Posterior vena cava (tissue), 2 donors: ENCODE results near the gene PLD1. TPM values are rescaled to one million over a fixed set of nuclear protein-coding genes. Genes with fewer than 3 reads are reported as not detected.
"Not testable (repeated sequence)": the region's sequence is repeated elsewhere in the genome, so short reads cannot be mapped to it uniquely, and the experiment has no call there.

Experiments
- DNase-seq: peaks from one replicate; pipeline ENCODE4 v3.0.0-alpha.2; 2020; ENCODE audit warnings: low spot score
- intact Hi-C, 2 donors: fragments of 100-400 bp; cut with DNase I; formaldehyde crosslinking; loops; one replicate each; pipeline versions ENCODE4 v1.14.1 to v1.14.2; 2022 to 2023
- total RNA-seq, 2 donors: library from RNA; stranded (reverse); fragmentation: NEBNext Ultra II Directional; extraction: Animal tissue kit (Norgen Biotek cat#: 25700); gene quantifications; one replicate each; pipeline ENCODE4 v1.2.1, GENCODE V29; 2021
- donor health status: DM: yes; HTN: yes; CAD: no.
- donor health status: DM: yes; HTN: yes; CAD: no.

The PLD1 gene
- total RNA-seq, 2 donors from 2014 or later: 18.5 to 30.9 TPM

- intact Hi-C loops: loop anchor here (10.0 kb wide), 3 partner anchors 398 to 518 kb away; no protein-coding TSS in a partner anchor
These were observed 247.8 kb downstream of the PLD1 start for GRCh38 chr3:171562459-171562858.

GRCh38 chr3:171561596-171562323 is 248.5 kb downstream of the PLD1 start:
- intact Hi-C loops: loop anchor here (10.0 kb wide), 3 partner anchors 397 to 517 kb away; no protein-coding TSS in a partner anchor
- no peak for DNase-seq

More at GRCh38 chr3:171562459-171562858, 247.8 kb downstream of the PLD1 start:
- not testable (repeated sequence) for DNase-seq

- intact Hi-C loops: no loop called here
- no peak for DNase-seq
These were observed 250.7 kb downstream of the PLD1 start for GRCh38 chr3:171559586-171559985.

GRCh38 chr3:171558188-171558696 is 252.0 kb downstream of the PLD1 start:
- intact Hi-C loops: loop anchor here in 1 of 2 donors (1.0 kb wide), 1 partner anchor 30 kb away; no protein-coding TSS in a partner anchor
- no peak for DNase-seq

- no peak for DNase-seq
- intact Hi-C loops: no loop called here
These were observed 253.1 kb downstream of the PLD1 start for GRCh38 chr3:171557173-171557572.

GRCh38 chr3:171556574-171557145 is 253.6 kb downstream of the PLD1 start:
- DNase-seq: no peak
- intact Hi-C loops: no loop called here

- intact Hi-C loops: no loop called here
- DNase-seq: no peak
These were observed 254.1 kb downstream of the PLD1 start for GRCh38 chr3:171556148-171556547.

GRCh38 chr3:171553086-171553485 is 257.2 kb downstream of the PLD1 start:
- no peak for DNase-seq
- intact Hi-C loops: no loop called here

- intact Hi-C loops: no loop called here
- no peak for DNase-seq
These were observed 257.8 kb downstream of the PLD1 start for GRCh38 chr3:171552531-171552930.

- intact Hi-C loops: no loop called here
- no peak for DNase-seq
These were observed 259.0 kb downstream of the PLD1 start for GRCh38 chr3:171551296-171551695.

Other genes with a start within 250 kb of the PLD1 start
- gene TMEM212, start 32.9 kb upstream of the PLD1 start, total RNA-seq: not detected
- gene FNDC3B, start 229.1 kb upstream of the PLD1 start, total RNA-seq: 100 to 1,000 TPM; 142 to 167 TPM